ENCODE measurements around the gene PEX7. TPM values are rescaled to one million over a fixed set of nuclear protein-coding genes. Genes with fewer than 3 reads are reported as not detected.
"Not testable (repeated sequence)": the region's sequence is repeated elsewhere in the genome, so short reads cannot be mapped to it uniquely, and the experiment has no call there.

PEX7 gene
- total RNA-seq, 1 experiment from 2014 or later, result 9.7 TPM

DNA sequence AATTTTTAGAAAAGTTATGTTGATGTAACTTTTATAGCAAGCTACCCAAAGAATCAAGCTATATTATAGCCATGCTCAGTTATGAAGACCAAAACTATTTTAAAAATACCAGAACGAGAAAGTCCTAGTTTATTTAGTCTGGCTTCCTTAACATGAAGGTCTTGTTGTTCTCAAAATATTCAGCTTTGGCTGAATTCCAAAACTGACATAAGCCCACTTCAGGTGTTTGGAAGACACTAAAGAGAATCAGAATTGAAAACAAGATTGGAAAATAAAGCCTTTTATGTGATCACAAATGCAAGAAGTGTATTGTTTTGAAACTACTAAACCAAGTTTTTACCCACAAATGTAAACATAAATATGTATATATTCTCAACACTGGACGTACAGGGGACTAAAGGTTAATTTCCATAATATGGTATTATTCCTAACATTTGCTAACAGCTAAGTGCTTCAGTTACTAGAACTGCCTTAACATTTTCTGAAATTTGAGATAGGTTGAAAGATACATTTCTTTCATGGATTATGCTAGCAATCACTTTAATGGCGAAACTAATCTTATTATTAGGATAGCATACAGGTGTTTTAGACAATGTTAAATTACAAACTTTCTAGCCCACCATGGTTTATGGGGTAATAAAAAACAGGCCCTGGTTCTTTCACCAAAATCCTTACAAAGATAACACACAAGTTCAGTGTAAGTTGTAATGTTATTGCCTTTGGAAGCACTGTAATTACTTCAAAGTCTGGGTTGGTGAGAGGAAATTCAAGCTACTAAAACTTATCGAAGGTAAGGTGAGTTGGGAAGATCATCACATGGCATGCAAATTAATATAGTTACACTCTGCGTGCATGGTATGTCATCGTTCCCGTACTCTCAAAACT lies 31.7 kb upstream of the PEX7 start:
- DNase-seq (ENCODE audit: low read depth), result no peak

DNA sequence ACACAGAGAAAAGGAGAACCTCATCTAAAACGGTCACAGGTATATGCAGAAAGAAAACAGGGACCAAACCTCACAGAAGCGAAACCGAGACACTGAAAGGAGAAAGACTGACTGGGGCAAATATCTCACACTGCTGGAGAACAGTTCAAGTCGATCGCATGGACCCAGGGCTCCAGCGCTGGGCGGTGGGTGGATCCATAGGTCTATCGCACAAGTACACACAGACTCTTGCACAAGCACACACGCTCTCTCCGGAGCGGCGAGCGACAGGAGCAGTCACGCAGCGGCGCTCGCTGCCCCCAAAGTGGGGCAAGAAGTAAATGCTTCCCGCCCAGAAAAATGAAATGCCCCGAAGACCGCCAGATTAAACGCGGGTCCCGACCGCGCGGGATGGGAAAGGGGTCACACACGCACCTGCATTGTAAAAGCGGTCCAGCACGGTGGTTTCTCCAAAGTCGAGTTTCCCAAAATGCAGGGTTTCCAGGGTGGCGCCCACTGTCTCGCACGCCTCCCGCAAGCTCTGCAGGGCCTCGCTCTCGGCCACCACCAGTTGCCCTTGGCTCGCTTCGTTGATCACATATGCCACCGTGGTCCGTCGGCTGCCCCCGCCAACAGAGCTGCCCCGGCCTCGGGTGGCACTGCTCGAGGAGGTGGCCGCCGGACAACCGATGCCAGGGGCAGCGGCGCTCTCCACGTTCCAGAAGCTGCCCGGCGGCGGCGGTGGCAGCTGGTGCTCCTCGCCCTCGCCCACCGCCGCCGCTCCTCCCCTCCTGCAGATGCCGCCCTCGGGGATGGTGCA lies 30.9 kb upstream of the PEX7 start:
- peak; percentile 26 for DNase-seq (ENCODE audit: low read depth)

DNA sequence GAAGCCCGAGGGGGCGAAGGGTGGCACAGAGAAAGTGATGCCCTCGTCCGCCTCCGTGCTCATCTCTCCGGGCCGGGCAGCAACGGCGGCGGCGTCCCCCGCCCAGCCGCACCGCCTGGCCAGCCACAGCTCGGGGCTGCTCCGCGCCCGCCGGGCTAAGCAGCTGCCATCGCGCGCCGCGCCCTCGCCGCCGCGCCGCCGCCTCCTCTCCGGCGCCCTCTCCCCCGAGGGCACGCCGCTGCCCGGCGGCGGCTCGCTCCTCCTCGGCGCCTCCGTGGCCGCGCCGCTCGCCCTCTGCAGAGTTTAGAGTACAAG lies 30.3 kb upstream of the PEX7 start:
- DNase-seq (ENCODE audit: low read depth), result no peak

DNA sequence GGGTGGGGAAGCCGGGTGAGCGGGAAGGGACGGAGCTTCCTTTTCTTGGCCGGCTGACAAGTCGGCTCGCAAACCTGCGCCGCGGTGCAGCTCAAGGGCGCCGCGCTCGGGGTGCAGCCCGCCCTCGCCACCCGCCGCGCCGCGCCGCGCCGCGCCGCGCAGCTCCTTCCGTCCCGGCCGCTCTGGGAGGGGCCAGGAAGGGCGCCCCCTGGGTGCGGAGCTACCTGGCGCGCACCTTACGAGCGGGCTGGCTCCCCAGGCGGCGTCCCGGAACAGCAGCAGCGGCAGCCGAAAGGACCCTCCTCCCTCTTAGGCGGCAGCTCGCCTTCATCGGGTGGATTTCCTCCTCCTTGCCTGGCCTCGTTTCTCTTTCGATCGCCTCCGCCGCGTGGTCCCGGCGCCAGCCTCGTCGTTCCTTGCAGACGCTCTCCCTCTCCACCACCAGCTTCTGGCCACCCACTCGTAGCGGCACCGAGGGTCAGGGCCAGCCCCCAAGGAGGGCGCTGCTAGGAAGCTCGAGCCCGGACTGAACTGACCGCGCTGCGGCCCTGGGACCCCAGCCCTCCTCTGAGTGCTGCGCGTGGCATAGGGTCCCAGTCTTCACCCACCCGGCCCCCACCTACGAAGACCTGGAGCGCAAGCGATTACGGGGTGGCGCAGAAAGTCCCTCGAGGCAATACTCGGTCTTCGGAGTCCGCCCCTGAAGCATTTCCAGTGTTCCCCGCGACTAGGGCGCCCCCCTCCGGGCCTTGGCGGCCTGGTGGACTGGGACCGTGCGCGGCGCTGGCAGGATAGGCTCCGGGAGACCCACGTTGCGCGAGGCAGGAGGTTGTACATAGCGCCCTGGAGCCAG lies 29.8 kb upstream of the PEX7 start, which contains the start of gene MAP3K5:
Gene MAP3K5 (minus strand): TSS at position 68 of the 853 bp plus-strand sequence. CDS start 320 bp downstream, outside the sequence.
- DNase-seq (ENCODE audit: low read depth), result peak; percentile 82

DNA sequence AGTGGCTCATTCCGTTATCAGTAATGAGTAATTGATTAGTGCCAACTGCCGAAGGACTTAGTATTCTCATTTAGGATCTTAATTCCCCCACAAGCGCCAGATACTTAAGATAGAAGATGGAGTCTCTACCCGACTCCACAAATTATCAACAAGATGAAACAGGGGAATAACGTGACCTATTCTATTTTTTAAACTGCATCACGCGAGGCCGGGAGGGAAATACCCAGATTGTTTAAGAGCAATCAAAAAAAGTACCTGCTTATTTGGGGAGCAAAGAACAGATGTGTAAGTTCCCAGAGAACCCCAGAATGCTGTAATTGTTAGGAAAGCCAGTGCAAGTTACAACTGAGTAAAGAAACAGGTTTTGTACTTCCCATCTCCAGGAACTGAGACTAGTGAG lies 29.0 kb upstream of the PEX7 start:
- DNase-seq (ENCODE audit: low read depth), result no peak

DNA sequence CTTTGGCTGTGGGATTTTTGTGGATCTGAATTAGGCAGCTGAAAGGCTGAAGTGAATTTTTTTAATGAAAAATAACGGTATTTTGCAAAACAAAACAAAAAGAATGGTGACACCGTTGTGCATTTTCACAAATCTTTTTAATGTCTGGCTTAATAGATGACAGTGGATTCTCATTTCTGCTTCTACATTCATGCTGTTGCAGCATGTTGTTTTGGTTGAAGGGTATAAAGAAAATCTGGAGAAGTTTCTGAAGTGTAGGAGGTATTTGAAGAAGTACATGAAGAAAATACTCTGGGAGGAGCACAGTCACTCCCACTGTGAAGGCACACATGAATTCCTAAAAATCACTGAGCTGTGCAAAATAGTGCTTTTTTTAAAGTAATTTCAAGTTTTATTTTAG lies 27.0 kb upstream of the PEX7 start:
- no peak for DNase-seq (ENCODE audit: low read depth)

DNA sequence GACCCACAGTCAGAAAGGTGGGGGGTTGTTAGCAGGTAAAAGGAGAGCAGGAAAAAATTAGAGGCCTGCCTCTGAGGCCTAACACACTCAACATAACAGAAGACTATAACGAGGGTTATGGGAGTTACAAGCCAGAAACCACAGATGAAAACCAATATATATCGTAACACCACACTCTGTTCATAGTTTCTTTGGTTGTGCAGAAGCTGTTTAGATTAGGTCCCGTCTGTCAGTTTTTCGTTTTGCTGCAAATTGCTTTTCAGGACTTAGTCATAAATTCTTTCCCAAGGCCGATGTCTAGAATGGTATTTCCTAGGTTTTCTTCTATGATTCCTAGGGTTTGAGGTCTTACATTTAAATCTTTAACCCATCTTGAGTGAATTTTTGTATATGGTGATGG lies 26.4 kb upstream of the PEX7 start:
- DNase-seq (ENCODE audit: low read depth), result no peak

DNA sequence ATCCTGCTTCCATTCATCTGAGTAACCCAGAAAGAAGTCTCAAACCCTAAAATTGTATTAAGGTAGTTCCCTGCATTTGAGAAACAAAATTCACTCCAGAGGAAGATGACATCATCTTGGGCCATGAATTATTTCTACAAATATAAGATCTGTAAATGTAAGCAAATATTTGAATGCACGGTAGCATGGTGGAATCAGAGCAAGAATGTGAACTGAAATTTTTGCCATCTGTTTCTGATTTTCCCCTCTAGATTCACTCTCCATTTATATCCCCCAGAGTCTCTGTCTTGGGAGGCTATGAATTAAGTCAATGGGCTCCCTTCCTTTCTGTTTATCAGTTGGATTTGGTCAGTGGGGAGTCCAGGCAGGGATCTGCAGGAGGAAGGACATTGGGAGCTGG lies 24.3 kb upstream of the PEX7 start:
- no peak for DNase-seq (ENCODE audit: low read depth)

DNA sequence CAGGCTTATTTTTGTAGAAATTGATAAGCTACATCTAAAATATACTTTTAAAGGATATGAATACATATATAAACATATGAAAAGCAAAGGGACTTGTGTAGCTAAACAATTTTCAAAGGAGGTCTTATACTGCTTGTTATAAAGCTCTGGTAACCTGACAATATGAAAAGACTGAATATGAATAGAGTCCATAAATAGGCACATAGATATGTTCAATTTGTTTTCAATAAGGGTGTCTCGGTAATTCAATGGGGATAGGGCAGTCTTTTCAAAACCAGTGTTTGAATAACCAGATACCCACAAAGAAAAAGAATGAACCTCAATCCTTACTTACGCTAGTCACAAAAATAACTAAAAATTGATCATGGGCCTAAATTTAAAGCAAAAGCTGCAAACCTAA lies 20.8 kb upstream of the PEX7 start:
- no peak for DNase-seq (ENCODE audit: low read depth)

DNA sequence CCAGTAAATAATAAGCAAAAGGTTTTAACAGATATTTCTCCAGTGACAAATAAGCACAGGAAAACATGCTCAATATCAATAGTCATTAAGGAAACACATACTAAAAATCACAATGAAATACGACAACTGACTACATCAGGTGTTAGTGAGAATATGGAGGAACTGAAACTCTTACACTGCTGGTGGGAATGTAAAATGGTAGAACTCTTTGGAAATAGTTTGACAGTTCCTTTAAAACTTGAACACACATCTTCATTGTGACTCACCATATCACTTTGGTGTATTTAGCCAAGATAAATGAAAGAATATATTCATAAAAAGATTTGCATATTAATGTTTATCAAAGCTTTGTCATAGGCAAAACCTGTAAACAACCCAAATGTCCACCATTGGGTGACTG lies 18.8 kb upstream of the PEX7 start:
- DNase-seq (ENCODE audit: low read depth), result no peak

DNA sequence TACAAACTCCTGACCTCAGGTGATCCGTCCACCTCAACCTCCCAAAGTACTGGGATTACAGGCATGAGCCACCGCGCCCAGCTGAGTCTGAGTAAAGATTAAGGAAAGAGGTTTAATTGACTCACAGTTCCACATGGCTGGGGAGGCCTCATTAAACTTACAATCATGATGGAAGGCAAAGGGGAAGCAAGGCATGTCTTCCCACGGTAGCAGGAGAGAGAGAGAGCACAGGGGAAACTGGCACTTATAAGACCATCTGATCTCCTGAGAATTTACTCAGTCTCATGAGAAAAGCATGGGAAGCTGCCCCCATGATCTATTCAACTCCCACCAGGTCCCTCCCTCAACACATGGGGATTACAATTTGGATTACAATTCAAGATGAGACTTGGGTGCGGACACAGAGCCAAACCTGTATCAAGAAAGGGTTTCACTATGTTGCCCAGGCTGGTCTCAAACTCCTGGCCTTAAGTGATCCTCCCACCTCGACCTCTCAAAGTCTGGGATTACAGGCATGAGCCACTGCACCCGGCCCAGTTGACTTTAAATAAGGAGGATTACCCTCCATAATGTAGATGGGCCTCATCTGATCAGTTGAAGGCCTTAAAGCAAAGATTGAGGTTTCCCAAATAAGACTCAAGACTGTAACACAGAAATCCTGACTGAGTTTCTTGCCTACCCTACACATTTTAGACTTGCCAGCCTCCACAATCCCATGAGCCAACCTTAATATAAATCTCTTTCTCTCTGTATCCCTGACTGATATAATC lies 13.1 kb upstream of the PEX7 start:
- no peak for DNase-seq (ENCODE audit: low read depth)

DNA sequence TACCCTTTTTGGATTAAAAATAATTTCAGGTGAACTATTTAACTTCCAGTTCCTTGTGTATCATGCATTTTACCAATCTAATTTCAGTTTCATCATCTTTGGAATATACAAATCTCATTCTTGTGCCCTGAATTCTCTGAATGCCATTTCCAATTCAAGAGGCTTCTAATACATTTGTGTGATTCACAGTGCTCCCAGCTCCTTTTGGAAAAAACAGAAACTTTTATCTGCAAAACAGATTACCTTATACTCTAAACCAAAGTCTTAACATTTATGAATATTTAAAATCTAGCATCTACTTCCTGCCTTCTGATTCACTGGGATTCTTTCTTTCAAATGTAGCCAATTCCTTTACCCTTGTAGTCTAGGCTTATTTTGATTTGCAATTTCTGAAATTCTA lies 11.1 kb upstream of the PEX7 start:
- DNase-seq (ENCODE audit: low read depth), result no peak

DNA sequence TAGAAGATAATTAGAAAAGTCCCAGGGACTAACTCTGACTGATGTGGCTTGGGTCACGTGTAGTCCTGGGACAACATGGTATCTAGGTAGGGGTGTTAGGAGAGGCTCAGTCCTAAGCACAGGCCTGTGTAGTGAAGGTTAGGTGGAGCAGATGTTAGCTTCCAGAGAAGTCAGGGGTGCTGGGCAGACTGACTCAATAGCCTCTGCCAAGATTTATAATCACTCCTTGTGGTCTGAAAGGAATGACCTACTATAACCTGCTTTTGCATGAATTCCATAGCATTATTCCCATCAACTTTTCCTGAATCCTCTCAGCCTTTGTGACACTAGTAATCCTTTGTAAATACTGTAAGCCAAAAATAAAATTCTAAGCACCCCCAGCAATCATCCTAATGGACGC lies 10.2 kb upstream of the PEX7 start:
- DNase-seq (ENCODE audit: low read depth), result no peak

DNA sequence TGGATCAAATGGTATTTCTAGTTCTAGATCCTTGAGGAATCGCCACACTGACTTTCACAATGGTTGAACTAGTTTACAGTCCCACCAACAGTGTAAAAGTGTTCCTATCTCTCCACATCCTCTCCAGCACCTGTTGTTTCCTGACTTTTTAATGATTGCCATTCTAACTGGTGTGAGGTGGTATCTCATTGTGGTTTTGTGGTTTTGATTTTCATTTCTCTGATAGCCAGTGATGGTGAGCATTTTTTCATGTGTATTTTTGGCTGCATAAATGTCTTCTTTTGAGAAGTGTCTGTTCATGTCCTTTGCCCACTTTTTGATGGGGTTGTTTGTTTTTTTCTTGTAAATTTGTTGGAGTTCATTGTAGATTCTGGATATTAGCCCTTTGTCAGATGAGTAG lies 6.8 kb upstream of the PEX7 start:
- DNase-seq (ENCODE audit: low read depth), result not testable (repeated sequence)

DNA sequence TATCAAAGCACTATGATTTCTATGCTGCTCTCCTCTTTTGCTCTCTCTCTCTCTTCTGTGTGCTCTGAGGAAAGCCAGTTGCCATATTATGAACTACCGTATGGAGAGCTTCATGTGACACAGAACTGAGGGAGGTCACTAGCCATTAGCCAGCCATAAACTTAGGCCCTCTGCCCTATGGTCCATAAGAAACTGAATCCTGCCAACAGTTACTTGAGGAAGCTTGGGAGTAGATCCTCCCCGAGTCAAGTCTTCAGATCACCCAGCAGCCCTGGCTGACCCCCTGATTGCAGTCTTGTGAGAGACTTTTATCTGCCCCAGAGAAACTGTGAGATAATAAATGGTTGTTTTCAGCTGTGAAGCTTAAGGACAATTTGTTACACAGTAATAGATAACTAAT lies 5.7 kb upstream of the PEX7 start:
- no peak for DNase-seq (ENCODE audit: low read depth)

DNA sequence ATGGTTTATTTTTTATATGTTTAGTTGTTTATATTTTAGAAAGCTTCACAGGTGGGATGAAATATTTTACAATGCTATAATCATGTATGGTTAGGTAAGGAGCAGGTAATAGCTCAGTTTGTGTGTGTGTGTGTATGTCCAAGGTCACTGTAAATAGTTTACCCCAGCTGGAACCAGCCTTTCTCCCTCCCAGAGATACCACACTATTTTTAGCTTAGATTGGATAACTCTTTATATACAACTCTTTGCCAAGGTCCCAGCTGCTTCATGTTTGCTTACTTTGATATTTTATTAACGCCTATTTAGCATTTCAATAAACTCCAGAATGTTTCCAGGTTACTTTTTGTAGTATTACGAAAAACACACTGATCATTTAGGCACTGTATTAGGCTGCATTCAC lies 1.8 kb upstream of the PEX7 start:
- no peak for DNase-seq (ENCODE audit: low read depth)

DNA sequence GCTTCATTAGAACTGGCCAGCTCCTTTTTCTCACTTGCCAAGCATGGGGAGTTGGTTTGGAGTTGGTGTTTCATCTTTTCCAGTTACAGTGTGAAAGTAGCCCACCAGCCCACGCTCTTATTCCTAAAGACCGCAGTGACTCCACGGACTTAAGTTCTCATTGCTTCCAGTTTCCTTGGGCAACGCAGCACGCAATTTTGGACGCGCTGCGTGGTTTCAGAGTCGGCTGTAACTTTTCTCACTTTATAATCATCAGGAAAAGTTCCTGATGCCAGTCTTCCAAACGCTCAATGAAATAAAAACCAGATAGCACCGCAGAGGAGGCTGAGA lies 381 bp upstream of the PEX7 start:
- no peak for DNase-seq (ENCODE audit: low read depth)

DNA sequence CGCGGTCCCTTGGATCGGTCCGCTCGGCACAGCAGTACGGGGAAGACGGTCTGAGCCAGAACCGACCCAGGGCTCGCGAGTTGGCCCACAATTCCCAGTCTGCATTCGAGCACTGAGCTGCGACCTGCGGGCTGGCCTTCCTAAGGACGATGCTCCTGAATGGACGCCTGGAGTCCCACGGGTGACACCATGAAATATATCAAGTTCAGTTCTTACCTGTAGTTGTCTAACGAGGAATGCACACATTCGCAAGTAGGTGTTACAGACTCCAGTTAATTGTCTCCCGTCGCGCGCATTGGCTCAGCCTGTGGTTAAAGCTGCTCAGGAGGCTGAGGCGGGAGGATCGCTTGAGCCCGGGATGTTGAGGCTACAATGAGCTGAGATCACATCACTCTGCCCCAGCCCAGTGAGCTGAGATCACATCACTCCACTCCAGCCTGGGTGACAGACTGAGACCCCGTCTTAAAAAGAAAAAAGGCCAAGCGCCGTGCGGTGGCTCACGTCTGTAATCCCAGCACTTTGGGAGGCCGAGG lies 802 bp downstream of the PEX7 start:
- DNase-seq (ENCODE audit: low read depth), result peak; percentile 15

DNA sequence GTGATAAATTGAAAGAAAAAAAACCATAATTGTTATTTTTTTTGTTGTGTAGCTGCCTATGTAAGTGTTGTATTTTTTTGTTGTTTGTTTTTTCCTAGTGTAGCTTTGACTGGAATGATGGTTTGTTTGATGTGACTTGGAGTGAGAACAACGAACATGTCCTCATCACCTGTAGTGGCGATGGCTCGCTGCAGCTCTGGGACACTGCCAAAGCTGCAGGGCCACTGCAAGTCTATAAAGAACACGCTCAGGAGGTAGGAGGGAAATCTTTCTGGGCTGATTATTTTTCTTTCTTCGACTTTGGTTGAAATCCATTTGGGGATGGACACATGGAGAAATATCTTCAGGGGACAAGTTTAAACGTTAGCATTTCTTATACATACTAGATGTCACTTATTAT lies 3.8 kb downstream of the PEX7 start:
- DNase-seq (ENCODE audit: low read depth), result no peak

DNA sequence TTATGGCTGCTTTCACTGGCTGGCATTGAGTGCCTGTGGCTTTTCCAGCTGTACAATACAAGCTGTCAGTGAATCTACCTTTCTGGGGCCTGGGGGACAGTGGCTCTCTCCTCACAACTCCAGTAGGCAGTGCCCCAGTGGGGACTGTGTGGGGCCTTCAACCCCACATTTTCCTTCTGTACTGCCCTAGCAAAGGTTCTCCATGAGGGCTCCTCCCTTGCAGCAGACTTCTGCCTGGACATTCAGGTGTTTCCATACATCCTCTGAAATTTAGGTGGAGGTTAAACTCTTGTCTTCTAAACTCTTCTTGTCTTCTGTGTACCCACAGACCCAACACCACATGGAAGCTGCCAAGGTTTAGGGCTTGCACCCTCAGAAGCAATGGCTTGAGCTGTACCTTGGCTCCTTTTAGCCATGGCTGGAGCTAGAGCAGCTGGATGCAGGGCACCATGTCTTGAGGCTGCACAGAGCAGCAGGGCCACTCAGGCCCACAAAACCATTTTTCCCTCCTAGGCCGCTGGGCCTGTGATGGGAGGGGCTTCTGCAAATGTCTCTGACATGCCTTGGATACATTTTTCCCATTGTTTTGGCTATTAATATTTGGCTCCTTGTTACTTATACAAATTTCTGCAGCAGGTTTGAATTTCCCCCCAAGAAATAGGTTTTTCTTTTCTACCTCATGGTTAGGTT lies 9.6 kb downstream of the PEX7 start:
- DNase-seq (ENCODE audit: low read depth), result no peak
